Measurements from ENCODE around the gene RBM3.
"Not testable (repeated sequence)": the region's sequence is repeated elsewhere in the genome, so short reads cannot be mapped to it uniquely, and the experiment has no call there.

RBM3 gene

GRCh38 chrX:48574270-48575266 is at the start of gene RBM3:
TSS of gene RBM3 (plus strand) at chrX:48574484. CDS start at chrX:48575181, 697 bp downstream.
- peak; percentile 85 for DNase-seq (ENCODE audit: low spot score)

GRCh38 chrX:48525853-48526252 is 48.4 kb upstream of the RBM3 start:
- not testable (repeated sequence) for DNase-seq (ENCODE audit: low spot score)

GRCh38 chrX:48530736-48531135 is 43.5 kb upstream of the RBM3 start:
- no peak for DNase-seq (ENCODE audit: low spot score)

- DNase-seq (ENCODE audit: low spot score), result no peak
These were observed 42.8 kb upstream of the RBM3 start for GRCh38 chrX:48531358-48531959.

GRCh38 chrX:48532161-48532560 is 42.1 kb upstream of the RBM3 start:
- no peak for DNase-seq (ENCODE audit: low spot score)

DNA sequence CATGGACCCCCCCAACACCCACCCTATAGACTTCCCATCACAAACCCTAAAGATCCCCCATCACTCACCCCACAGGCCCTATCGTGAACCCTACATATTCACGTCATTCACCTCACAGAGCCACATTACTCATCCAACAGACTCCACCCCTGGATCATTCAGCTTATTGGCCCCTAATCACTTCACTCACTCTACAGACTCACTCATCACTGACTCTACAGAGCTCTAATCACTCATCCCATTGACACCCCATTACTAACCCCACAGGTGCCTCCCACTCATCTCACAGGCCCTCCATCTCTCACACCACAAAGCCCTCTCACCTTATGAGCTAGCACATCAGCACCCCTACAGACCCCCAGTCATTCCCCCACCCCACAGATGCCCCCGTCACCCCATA is 41.1 kb upstream of the RBM3 start:
- no peak for DNase-seq (ENCODE audit: low spot score)

- DNase-seq (ENCODE audit: low spot score), result no peak
These were observed 35.5 kb upstream of the RBM3 start for GRCh38 chrX:48538641-48539344.

DNA sequence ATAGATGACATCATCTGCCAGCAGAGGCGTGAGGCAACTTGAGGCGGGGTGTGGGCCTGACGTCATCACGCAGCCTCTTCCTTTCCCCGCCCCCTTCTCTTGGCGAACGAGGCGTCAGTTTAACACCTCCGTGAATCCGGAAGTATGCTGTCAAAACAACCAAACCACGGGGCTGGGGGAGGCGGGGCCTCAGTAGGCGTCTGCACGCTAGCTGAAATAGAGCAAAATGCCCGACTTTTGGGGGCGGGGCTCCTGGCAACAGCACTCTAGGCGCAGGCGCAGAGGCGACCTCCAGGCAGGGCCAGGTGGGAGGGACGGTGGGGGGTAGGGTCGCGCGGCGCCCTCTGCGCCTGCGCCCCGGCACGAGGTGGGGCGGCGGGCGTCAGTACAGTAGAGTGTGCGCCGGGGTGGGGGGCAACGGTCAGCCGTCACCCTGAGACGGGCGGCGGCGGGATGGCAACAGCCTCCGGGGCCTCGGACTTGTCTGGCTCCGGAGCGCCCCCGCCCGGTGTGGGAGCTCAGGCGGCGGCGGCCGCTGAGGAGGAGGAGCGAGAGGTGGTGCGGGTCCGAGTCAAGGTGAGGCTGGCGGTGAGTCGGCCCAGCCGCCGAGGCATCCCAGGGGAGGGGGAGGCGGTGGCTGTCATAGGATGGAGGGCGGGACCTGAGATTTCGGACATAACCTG is 34.8 kb upstream of the RBM3 start, which contains the start of gene TBC1D25:
Gene TBC1D25, plus strand, starts transcription at position 370 of the 683 bp plus-strand sequence. Its CDS starts 84 bp downstream, at position 454.
- peak; percentile 92 for DNase-seq (ENCODE audit: low spot score)

DNA sequence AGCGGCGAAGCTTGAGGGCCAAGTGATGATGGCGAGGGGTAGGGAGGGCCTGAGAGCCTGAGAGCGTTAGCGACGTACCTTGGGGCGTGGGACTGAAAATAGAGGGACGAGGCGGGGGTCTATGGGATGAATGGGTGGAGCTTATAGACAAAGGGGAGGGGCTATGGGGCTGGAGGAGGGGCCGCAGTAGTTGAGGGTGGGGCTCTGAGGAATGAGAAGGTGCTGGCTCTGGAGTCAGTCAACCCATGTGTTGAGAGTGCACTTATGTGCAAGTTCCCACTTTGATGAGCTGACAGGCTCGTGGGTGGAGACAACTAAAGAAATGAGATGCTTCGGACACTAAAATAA is 34.3 kb upstream of the RBM3 start:
- DNase-seq (ENCODE audit: low spot score), result peak; percentile 59

GRCh38 chrX:48540480-48540879 is 33.8 kb upstream of the RBM3 start:
- no peak for DNase-seq (ENCODE audit: low spot score)

DNA sequence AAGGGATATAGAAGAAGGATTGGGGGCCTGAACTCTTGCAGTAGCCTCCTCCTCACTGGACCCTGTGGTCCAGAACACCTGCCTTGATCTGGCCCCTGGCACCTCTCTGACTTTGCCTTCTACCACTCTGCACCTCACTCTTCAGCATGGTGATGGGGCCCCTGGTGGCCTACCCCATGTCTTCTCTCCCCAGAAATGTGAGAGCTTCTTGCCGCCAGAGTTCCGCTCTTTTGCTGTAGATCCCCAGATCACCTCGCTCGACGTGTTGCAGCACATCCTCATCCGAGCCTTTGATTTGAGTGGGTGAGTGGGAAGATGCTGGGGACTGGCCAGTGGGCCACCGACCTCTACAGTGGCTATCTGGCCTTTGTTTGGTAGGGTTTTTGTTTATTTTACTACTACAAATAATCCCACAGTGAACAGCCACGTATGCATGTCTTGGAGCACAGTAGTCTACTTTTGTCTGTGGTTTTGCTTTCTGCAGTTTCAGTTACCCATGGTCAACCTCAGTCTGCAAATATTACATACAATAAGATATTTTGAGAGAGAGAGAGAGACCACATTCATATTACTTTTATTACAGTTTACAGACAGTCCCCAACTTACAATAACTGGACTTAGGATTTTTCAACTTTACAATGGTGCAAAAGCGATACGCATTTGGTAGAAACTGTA is 33.0 kb upstream of the RBM3 start:
- no peak for DNase-seq (ENCODE audit: low spot score)

- no peak for DNase-seq (ENCODE audit: low spot score)
These were observed 25.4 kb upstream of the RBM3 start for GRCh38 chrX:48548871-48549270.

DNA sequence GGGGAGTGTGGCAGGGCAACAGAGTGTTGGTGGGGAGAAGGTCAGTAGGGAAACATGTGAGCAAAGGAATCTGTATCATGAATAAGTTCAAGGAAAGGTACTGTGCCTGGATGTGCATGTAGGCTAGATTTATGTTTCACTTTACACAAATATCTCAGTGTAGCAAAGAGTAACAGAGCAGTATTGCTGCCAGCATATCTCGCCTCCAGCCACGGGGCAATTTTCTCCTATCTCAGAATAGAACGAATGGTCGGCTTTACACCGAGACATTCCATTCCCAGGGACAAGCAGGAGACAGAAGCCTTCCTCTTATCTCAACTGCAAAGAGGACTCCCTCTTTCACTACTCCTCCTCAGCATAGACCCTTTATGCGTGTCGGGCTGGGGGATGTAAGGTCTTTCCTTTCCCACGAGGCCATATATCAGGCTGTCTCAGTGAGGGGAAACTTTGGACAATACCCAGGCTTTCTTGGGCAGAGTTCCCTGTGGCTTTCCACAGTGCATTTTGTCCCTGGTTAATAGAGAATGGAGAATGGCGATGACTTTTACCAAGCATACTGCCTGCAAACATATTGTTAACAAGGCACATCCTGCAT is 18.5 kb upstream of the RBM3 start:
- DNase-seq (ENCODE audit: low spot score), result not testable (repeated sequence)

DNA sequence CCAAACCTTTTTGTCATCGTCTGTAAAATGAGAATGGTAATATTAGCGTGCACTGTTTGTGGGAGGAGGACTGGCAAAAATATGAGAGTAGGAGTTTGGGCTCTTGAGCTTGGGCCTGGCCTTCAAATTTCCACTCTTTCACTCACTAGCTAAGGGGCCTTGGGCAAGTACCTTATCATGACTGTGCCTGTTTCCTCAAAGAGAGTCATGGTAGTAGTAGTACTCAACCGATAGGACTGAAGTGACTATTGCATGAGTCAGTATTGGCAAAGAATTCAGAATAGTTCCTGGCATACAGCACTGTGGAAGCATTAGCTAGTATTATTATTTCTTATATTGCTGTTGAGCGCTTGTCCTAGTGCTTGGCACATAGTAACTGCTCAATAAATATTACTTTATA is 16.0 kb upstream of the RBM3 start:
- DNase-seq (ENCODE audit: low spot score), result no peak

DNA sequence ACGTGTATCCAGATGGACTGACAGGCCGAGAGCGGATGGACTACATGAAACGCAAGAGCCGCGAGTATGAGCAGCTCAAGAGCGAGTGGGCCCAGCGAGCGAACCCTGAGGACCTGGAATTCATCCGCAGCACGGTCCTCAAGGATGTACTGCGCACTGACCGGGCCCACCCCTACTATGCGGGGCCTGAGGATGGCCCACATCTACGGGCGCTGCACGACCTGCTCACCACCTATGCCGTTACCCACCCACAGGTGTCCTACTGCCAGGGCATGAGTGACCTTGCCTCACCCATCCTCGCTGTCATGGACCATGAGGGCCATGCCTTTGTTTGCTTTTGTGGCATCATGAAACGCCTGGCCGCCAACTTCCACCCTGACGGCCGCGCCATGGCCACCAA is 14.6 kb upstream of the RBM3 start:
- DNase-seq (ENCODE audit: low spot score), result no peak

GRCh38 chrX:48560056-48560455 is 14.2 kb upstream of the RBM3 start:
- no peak for DNase-seq (ENCODE audit: low spot score)

DNA sequence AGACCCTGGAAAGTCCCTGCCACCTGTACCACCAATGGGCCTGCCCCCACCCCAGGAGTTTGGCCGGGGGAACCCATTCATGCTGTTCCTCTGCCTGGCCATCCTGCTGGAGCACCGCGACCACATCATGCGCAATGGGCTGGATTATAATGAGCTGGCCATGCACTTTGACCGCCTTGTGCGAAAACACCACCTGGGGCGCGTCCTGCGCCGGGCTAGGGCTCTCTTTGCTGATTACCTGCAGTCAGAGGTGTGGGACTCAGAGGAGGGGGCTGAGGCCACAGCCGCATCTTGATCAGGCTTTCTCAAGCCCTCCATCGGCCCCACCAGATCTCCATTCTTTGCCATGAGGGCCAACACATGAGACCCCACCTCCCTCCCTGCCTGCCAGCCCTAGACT is 13.6 kb upstream of the RBM3 start:
- DNase-seq (ENCODE audit: low spot score), result no peak

- DNase-seq (ENCODE audit: low spot score), result no peak
These were observed 4.3 kb upstream of the RBM3 start for GRCh38 chrX:48569958-48570357.

DNA sequence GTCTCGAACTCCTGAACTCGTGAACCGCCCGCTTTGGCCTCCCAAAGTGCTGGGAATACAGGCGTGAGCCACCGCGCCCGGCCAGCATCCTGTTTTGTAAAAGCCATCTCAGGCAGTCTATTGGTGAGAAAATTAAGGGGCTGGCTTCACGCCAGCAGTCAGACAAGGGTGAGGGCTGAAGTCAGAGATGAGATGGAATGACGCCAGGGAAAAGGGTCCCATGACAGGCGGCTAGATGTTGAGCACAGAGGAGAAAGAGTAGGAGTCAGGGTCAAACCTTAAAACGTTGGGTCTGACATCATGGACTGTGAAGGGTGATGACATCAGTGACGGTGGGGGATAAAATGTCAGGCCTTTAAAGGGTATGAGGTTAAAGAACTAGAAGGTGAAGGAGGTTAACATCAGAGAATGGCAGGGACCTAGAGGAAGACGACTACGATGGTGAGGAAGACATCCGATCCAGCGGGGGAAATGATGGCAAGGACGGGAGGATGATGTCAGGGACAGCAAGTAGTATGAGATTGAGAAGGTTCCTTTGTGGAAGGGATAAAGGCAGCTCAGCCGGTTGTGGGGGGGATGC is 504 bp upstream of the RBM3 start:
- peak; percentile 53 for DNase-seq (ENCODE audit: low spot score)

- no peak for DNase-seq (ENCODE audit: low spot score)
These were observed 1.4 kb downstream of the RBM3 start for GRCh38 chrX:48575642-48576041.

DNA sequence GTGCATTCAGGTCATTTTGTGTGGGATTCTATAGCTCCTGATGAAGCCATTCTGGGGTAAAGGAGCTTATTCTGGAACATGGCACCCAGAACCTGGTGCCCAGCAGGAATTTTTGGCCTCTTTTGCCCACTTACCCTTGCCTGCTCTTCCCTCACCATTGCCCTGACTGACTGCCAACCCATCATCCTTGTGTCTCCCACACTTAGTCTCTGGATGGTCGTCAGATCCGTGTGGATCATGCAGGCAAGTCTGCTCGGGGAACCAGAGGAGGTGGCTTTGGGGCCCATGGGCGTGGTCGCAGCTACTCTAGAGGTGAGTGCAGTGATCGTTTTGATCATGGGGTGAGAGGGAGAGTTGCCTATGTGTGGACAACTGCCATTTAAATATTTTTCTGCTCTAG is 1.8 kb downstream of the RBM3 start:
- no peak for DNase-seq (ENCODE audit: low spot score)

All from D341Med (cell line).